IMR-90 (cell line): Measurements from ENCODE around the gene ASTN2. TPM values are rescaled to one million over a fixed set of nuclear protein-coding genes. Genes with fewer than 3 reads are reported as not detected.

Experiments
- ATAC-seq: fragments of 200-7000 bp; cut with Tn5 transposase; 2 replicates; pipeline ENCODE4 v1.9.1; 2020; ENCODE audit warnings: low read depth, mild to moderate bottlenecking, moderate library complexity
- BruUV-seq: library from RNA; stranded (reverse); fragments of 400-500 nt; replicated peaks from 2 replicates; lab custom pipeline; 2021; lab: Mats Ljungman, UMichigan
- CTCF ChIA-PET: fragments of 300-600 bp; formaldehyde crosslinking; extraction: SDS; loops from one replicate; lab custom pipeline; 2021; ENCODE audit warnings: antibody characterized with exemption; lab: Yijun Ruan, JAX
- POLR2A ChIA-PET: fragments of 300-600 bp; sonication (Branson Sonifier 250); formaldehyde crosslinking; loops from one replicate; lab custom pipeline; 2022; ENCODE audit warnings: antibody characterized with exemption; ENCODE audit not compliant: unreplicated experiment; lab: Charles Lee
- DNase-seq: peaks from one replicate; pipeline ENCODE4 v3.0.0; 2013
- H2AFZ ChIP-seq: replicated peaks from 2 replicates; pipeline ENCODE3; 2013; ENCODE audit warnings: low read length, mild to moderate bottlenecking; ENCODE audit not compliant: poor library complexity
- H2AK5ac ChIP-seq: 2 replicates; pipeline ENCODE4 v1.6.1; 2013; ENCODE audit warnings: low read depth, low read length, inconsistent platforms
- H2AK9ac ChIP-seq: replicated peaks from 2 replicates; pipeline ENCODE3; 2013; ENCODE audit warnings: mild to moderate bottlenecking, low read depth, low read length, moderate library complexity; ENCODE audit not compliant: poor library complexity
- H2BK120ac ChIP-seq: 2 replicates; pipeline ENCODE4 v1.6.1; 2013; ENCODE audit warnings: low read depth, low read length, inconsistent platforms
- H2BK15ac ChIP-seq: 3 replicates; pipeline ENCODE4 v1.6.1; 2013; ENCODE audit warnings: low read depth, low read length, inconsistent platforms
- H2BK20ac ChIP-seq: 2 replicates; pipeline ENCODE4 v1.6.1; 2013; ENCODE audit warnings: low read depth, mild to moderate bottlenecking, inconsistent platforms, low read length, moderate library complexity
- H2BK5ac ChIP-seq: 2 replicates; pipeline ENCODE4 v1.6.1; 2013; ENCODE audit warnings: mild to moderate bottlenecking, low read depth, low read length, inconsistent platforms; ENCODE audit not compliant: poor library complexity, severe bottlenecking
- H3K14ac ChIP-seq: replicated peaks from 2 replicates; pipeline ENCODE4 v1.6.1; 2013; ENCODE audit warnings: low read depth, low read length, inconsistent platforms
- H3K18ac ChIP-seq: 2 replicates; pipeline ENCODE4 v1.6.1; 2013; ENCODE audit warnings: low read depth, low read length, control low read depth
- H3K23ac ChIP-seq: 2 replicates; pipeline ENCODE4 v1.6.1; 2013; ENCODE audit warnings: low read depth, low read length, inconsistent platforms
- H3K27ac ChIP-seq: 2 replicates; pipeline ENCODE4 v1.5.1; 2013; ENCODE audit warnings: mild to moderate bottlenecking, control low read depth, low read length; ENCODE audit not compliant: insufficient read depth
- H3K27me3 ChIP-seq: 2 replicates; pipeline ENCODE4 v1.6.1; 2013; ENCODE audit warnings: low read length; ENCODE audit not compliant: control insufficient read depth, insufficient read depth
- H3K36me3 ChIP-seq: 2 replicates; pipeline ENCODE4 v1.6.1; 2013; ENCODE audit warnings: low read length, mixed read lengths; ENCODE audit not compliant: control insufficient read depth, insufficient read depth
- H3K4ac ChIP-seq: 2 replicates; pipeline ENCODE4 v1.6.1; 2013; ENCODE audit warnings: low read depth, low read length, inconsistent platforms
- H3K4me1 ChIP-seq: 2 replicates; pipeline ENCODE4 v1.6.1; 2013; ENCODE audit warnings: low read length, mixed read lengths; ENCODE audit not compliant: control insufficient read depth, insufficient read depth
- H3K4me2 ChIP-seq: 2 replicates; pipeline ENCODE4 v1.6.1; 2013; ENCODE audit warnings: low read depth, mild to moderate bottlenecking, control low read depth, low read length, moderate library complexity
- H3K4me3 ChIP-seq: 2 replicates; pipeline ENCODE4 v1.5.1; 2013; ENCODE audit warnings: low read depth, mild to moderate bottlenecking, control low read depth, low read length, moderate library complexity; ENCODE audit not compliant: insufficient read depth
- H3K56ac ChIP-seq: 2 replicates; pipeline ENCODE4 v1.6.1; 2013; ENCODE audit warnings: low read length, inconsistent platforms; ENCODE audit not compliant: insufficient read depth; ENCODE audit errors: extremely low read depth
- H3K79me1 ChIP-seq, 2 experiments: 2 replicates each; pipeline ENCODE4 v1.6.1; 2013; ENCODE audit warnings: low read length in 2 of 2, inconsistent platforms in 1 of 2, low read depth in 1 of 2
- H3K9ac ChIP-seq: 2 replicates; pipeline ENCODE4 v1.6.1; 2013; ENCODE audit warnings: low read depth, low read length, control low read depth
- H3K9me1 ChIP-seq: 2 replicates; pipeline ENCODE4 v1.6.1; 2013; ENCODE audit warnings: low read length, inconsistent platforms; ENCODE audit not compliant: insufficient read depth
- H3K9me3 ChIP-seq: 2 replicates; pipeline ENCODE4 v1.6.1; 2013; ENCODE audit warnings: low read length; ENCODE audit not compliant: control insufficient read depth, insufficient read depth
- H4K20me1 ChIP-seq: 2 replicates; pipeline ENCODE4 v1.6.1; 2013; ENCODE audit warnings: low read length, inconsistent platforms; ENCODE audit not compliant: insufficient read depth
- H4K5ac ChIP-seq: 2 replicates; pipeline ENCODE4 v1.6.1; 2013; ENCODE audit warnings: mild to moderate bottlenecking, low read depth, low read length, control low read depth
- H4K8ac ChIP-seq, 2 experiments: 2 replicates each; pipeline ENCODE4 v1.6.1; 2013; ENCODE audit warnings: low read depth in 2 of 2, low read length in 2 of 2, control low read depth in 1 of 2, inconsistent platforms in 1 of 2
- H4K91ac ChIP-seq: 2 replicates; pipeline ENCODE4 v1.6.1; 2013; ENCODE audit warnings: low read depth, low read length, inconsistent platforms; ENCODE audit not compliant: insufficient read depth
- CEBPB ChIP-seq: IDR thresholded peaks from 2 replicates; pipeline ENCODE4 v1.6.1; 2012; ENCODE audit warnings: low read depth, low read length, improper control_type of control experiment
- MAFK ChIP-seq: IDR thresholded peaks from 2 replicates; pipeline ENCODE4 v1.6.1; 2012; ENCODE audit warnings: low read depth, low read length, improper control_type of control experiment
- NFE2L2 ChIP-seq: fragments of 150-350 bp; IDR thresholded peaks from 2 replicates; pipeline ENCODE4 v1.6.1; 2016; ENCODE audit warnings: low read depth, mild to moderate bottlenecking, low read length
- dilution Hi-C: fragments of 300-500 bp; cut with HindIII; formaldehyde crosslinking; loops from one replicate; pipeline ENCODE4 v1.14.3; 2018; ENCODE audit warnings: low sequenced_read_pairs; ENCODE audit not compliant: unreplicated experiment
- in situ Hi-C: fragments of 300-500 bp; cut with MboI; formaldehyde crosslinking; loops from 3 replicates; pipeline ENCODE4 v1.14.3; 2019; ENCODE audit warnings: low sequenced_read_pairs, inconsistent platforms, mixed read lengths
- intact Hi-C: fragments of 100-400 bp; cut with micrococcal nuclease; formaldehyde crosslinking; loops from 2 replicates; pipeline ENCODE4 v1.10.0; 2022
- polyA plus RNA-seq, 3 experiments: library from polyadenylated mRNA; depleted of rRNA; stranded (reverse); fragments of >200 nt; gene quantifications; 2 replicates each; pipeline ENCODE4 v1.2.3, GENCODE V29; 2012; ENCODE audit warnings: low replicate concordance in 1 of 3
- total RNA-seq: library from RNA; depleted of rRNA; stranded (reverse); fragments of >200 nt; gene quantifications from 2 replicates; pipeline ENCODE4 v1.2.3, GENCODE V29; 2012

Gene ASTN2
- total and polyA plus RNA-seq, 2 of the 4 experiments (the other 2 are of a cell fraction), result 3.8 to 6.8 TPM

GRCh38 chr9:116980582-116981120 lies 434.2 kb downstream of the ASTN2 start:
- no peak overlapping the region for H3K18ac ChIP-seq
- H2AK9ac ChIP-seq, result no peak overlapping the region
- ChIA-PET CTCF (no interaction called here), POLR2A (no interaction called here)
- no TSS peak for BruUV-seq
- no peak overlapping the region for H2BK15ac ChIP-seq
- no peak overlapping the region for H2AK5ac ChIP-seq
- no peak overlapping the region for H2BK120ac ChIP-seq
- no peak overlapping the region for H4K5ac ChIP-seq
- intact Hi-C loops (no loop called here), dilution Hi-C loops (no loop called here), in situ Hi-C loops (no loop called here)
- no peak overlapping the region for H4K91ac ChIP-seq
- H3K79me1 ChIP-seq, result no peaks in the 10 kb centered on the region
- H3K14ac ChIP-seq, result no peak overlapping the region
- H4K8ac ChIP-seq, result no peak overlapping the region
- no peak overlapping the region for H3K4ac ChIP-seq
- no peaks in the 10 kb centered on the region for H3K27me3 ChIP-seq
- H2BK5ac ChIP-seq, result no peak overlapping the region
- TF ChIP-seq CEBPB (0 out of 2 replicates have a peak, but pooled peaks have one; percentile 35), NFE2L2 (no peak), MAFK (peak; percentile 93)
- H2BK20ac ChIP-seq, result no peak overlapping the region
- H3K4me1 ChIP-seq, result no peaks in the 10 kb centered on the region
- no peak overlapping the region for H3K23ac ChIP-seq
- H3K9me1 ChIP-seq, result no peaks in the 10 kb centered on the region
- no peaks in the 10 kb centered on the region for H3K36me3 ChIP-seq
- H3K56ac ChIP-seq, result no peak overlapping the region
- H3K9ac ChIP-seq, result no peak overlapping the region
- H3K4me3 ChIP-seq, result no peak overlapping the region
- H4K20me1 ChIP-seq, result no peaks in the 10 kb centered on the region
- H3K27ac ChIP-seq, result no peak overlapping the region
- ATAC-seq (no peak), DNase-seq (no peak)
- H3K4me2 ChIP-seq, result no peak overlapping the region
- no peaks in the 10 kb centered on the region for H3K9me3 ChIP-seq
- H2AFZ ChIP-seq, result no peak overlapping the region
